H1 (cell line): Measurements from ENCODE around the gene INO80. TPM values are rescaled to one million over a fixed set of nuclear protein-coding genes. Genes with fewer than 3 reads are reported as not detected.

Experiments used
- CTCF ChIA-PET: fragments of 300-600 bp; sonication (Branson Sonifier 250); formaldehyde crosslinking; loops from one replicate; lab custom pipeline; 2021; ENCODE audit not compliant: partially characterized antibody; lab: Charles Lee
- POLR2A ChIA-PET: fragments of 300-600 bp; sonication (Branson Sonifier 250); formaldehyde crosslinking; loops from one replicate; lab custom pipeline; 2021; ENCODE audit warnings: inconsistent platforms; ENCODE audit not compliant: partially characterized antibody; lab: Charles Lee
- DNase-seq, 2 experiments: peaks; one replicate each; pipeline versions ENCODE4 v3.0.0 to v3.0.0-alpha.2; 2010 to 2022; ENCODE audit warnings: low spot score in 2 of 2, low read depth in 1 of 2, mixed read lengths in 1 of 2
- FAIRE-seq: peaks from 2 replicates; lab custom pipeline; 2011; peaks lifted over from hg19 to GRCh38; lab: Jason Lieb, UNC
- H2AFZ ChIP-seq: 2 replicates; pipeline ENCODE4 v1.8.1; 2012; ENCODE audit warnings: low read length, inconsistent platforms
- H2AK5ac ChIP-seq: 2 replicates; pipeline ENCODE4 v1.6.1; 2013; ENCODE audit warnings: low read depth, low read length
- H2BK120ac ChIP-seq: replicated peaks from 2 replicates; pipeline ENCODE3; 2013; ENCODE audit warnings: low read depth, low read length, inconsistent platforms
- H2BK12ac ChIP-seq: 2 replicates; pipeline ENCODE4 v1.6.1; 2013; ENCODE audit warnings: low read depth, low read length
- H2BK15ac ChIP-seq: 2 replicates; pipeline ENCODE4 v1.6.1; 2013; ENCODE audit warnings: low read length
- H2BK20ac ChIP-seq: 2 replicates; pipeline ENCODE4 v1.6.1; 2013; ENCODE audit warnings: low read length
- H2BK5ac ChIP-seq: 2 replicates; pipeline ENCODE4 v1.6.1; 2013; ENCODE audit warnings: low read depth, low read length
- H3K14ac ChIP-seq: 2 replicates; pipeline ENCODE4 v1.6.1; 2013; ENCODE audit warnings: inconsistent platforms; ENCODE audit not compliant: insufficient read length
- H3K18ac ChIP-seq: 2 replicates; pipeline ENCODE4 v1.6.1; 2013; ENCODE audit warnings: low read length; ENCODE audit errors: extremely low read depth
- H3K23ac ChIP-seq: 2 replicates; pipeline ENCODE4 v1.6.1; 2013; ENCODE audit warnings: inconsistent platforms; ENCODE audit not compliant: insufficient read length
- H3K23me2 ChIP-seq: 2 replicates; pipeline ENCODE4 v1.6.1; 2013; ENCODE audit warnings: low read depth, low read length
- H3K27ac ChIP-seq: 2 replicates; pipeline ENCODE4 v1.6.1; 2011; ENCODE audit warnings: low read depth, low read length, inconsistent platforms
- H3K27me3 ChIP-seq, 4 experiments: replicated peaks in 1 of 4; 1 replicate in 1 of 4; 2 replicates in 3 of 4; pipeline versions ENCODE4 v1.6.1 to v1.8.1; 2011 to 2013; ENCODE audit warnings: low read length in 3 of 4, mild to moderate bottlenecking in 3 of 4, inconsistent platforms in 2 of 4, mixed read lengths in 2 of 4, moderate library complexity in 1 of 4; ENCODE audit not compliant: control insufficient read depth in 3 of 4, insufficient read depth in 3 of 4; ENCODE audit errors: extremely low read depth in 1 of 4
- H3K36me3 ChIP-seq, 4 experiments: 2 replicates each; pipeline versions ENCODE4 v1.6.1 to v1.8.1; 2011 to 2013; ENCODE audit warnings: mild to moderate bottlenecking in 4 of 4, low read length in 3 of 4, moderate library complexity in 2 of 4, control low read depth in 1 of 4, inconsistent platforms in 1 of 4; ENCODE audit not compliant: insufficient read depth in 4 of 4, control insufficient read depth in 2 of 4
- H3K4ac ChIP-seq: replicated peaks from 2 replicates; pipeline ENCODE3; 2013; ENCODE audit warnings: low read length, low read depth, mixed read lengths, inconsistent platforms; ENCODE audit not compliant: insufficient read length
- H3K4me1 ChIP-seq, 4 experiments: replicated peaks in 1 of 4; 1 replicate in 1 of 4; 2 replicates in 3 of 4; pipeline versions ENCODE4 v1.6.1 to v1.8.1; 2011 to 2013; ENCODE audit warnings: low read length in 3 of 4, inconsistent platforms in 2 of 4, mixed read lengths in 1 of 4; ENCODE audit not compliant: insufficient read depth in 4 of 4, control insufficient read depth in 3 of 4
- H3K4me2 ChIP-seq, 2 experiments: 2 replicates each; pipeline versions ENCODE4 v1.6.1 to v1.8.1; 2011 to 2013; ENCODE audit warnings: low read depth in 2 of 2, low read length in 2 of 2, control low read depth in 1 of 2, inconsistent platforms in 1 of 2, mild to moderate bottlenecking in 1 of 2; ENCODE audit not compliant: insufficient read depth in 1 of 2
- H3K4me3 ChIP-seq, 4 experiments: fragments of 200-600, 300-600 bp in 1 of 4; sonication (generic), shearing (Covaris generic), sonication (Bioruptor Twin) in 1 of 4; 2 replicates each; pipeline versions ENCODE4 v1.5.1 to v1.8.1; 2011 to 2016; ENCODE audit warnings: low read length in 4 of 4, low read depth in 3 of 4, control low read depth in 2 of 4, inconsistent platforms in 2 of 4, mild to moderate bottlenecking in 2 of 4, mixed read lengths in 1 of 4, moderate library complexity in 1 of 4; ENCODE audit not compliant: insufficient read depth in 2 of 4; ENCODE audit errors: extremely low read depth in 1 of 4
- H3K56ac ChIP-seq: replicated peaks from 2 replicates; pipeline ENCODE3; 2013; ENCODE audit warnings: low read depth, mild to moderate bottlenecking, mixed read lengths, low read length, inconsistent platforms; ENCODE audit not compliant: insufficient read length
- H3K79me1 ChIP-seq: 2 replicates; pipeline ENCODE4 v1.6.1; 2013; ENCODE audit warnings: low read depth, low read length, control low read depth
- H3K79me2 ChIP-seq, 2 experiments: 2 replicates each; pipeline versions ENCODE4 v1.6.1 to v1.8.1; 2012 to 2013; ENCODE audit warnings: low read length in 2 of 2, mild to moderate bottlenecking in 2 of 2, inconsistent platforms in 1 of 2; ENCODE audit not compliant: insufficient read depth in 2 of 2, control insufficient read depth in 1 of 2
- H3K9ac ChIP-seq, 4 experiments: replicated peaks in 1 of 4; 1 replicate in 1 of 4; 2 replicates in 3 of 4; pipeline versions ENCODE4 v1.6.1 to v1.8.1; 2011 to 2013; ENCODE audit warnings: low read depth in 3 of 4, low read length in 3 of 4, control low read depth in 2 of 4, mild to moderate bottlenecking in 2 of 4, moderate library complexity in 2 of 4, inconsistent platforms in 1 of 4; ENCODE audit errors: extremely low read depth in 1 of 4
- H3K9me3 ChIP-seq, 2 experiments: 2 replicates each; pipeline versions ENCODE4 v1.6.1 to v1.8.1; 2012 to 2013; ENCODE audit warnings: mild to moderate bottlenecking in 2 of 2, moderate library complexity in 2 of 2, control low read depth in 1 of 2, inconsistent platforms in 1 of 2, low read depth in 1 of 2, low read length in 1 of 2, mixed read lengths in 1 of 2; ENCODE audit not compliant: insufficient read depth in 2 of 2
- H4K20me1 ChIP-seq, 2 experiments: replicated peaks in 1 of 2; 2 replicates each; pipeline versions ENCODE3 to v1.8.1; 2011 to 2013; ENCODE audit warnings: inconsistent platforms in 2 of 2, low read length in 2 of 2, mild to moderate bottlenecking in 1 of 2; ENCODE audit not compliant: insufficient read depth in 2 of 2, control insufficient read depth in 1 of 2
- H4K5ac ChIP-seq: 2 replicates; pipeline ENCODE4 v1.6.1; 2013; ENCODE audit warnings: low read length, low read depth, mixed read lengths, inconsistent platforms; ENCODE audit not compliant: insufficient read length
- H4K8ac ChIP-seq: 2 replicates; pipeline ENCODE4 v1.8.0; 2013; ENCODE audit warnings: mild to moderate bottlenecking, moderate library complexity, low read length, inconsistent platforms; ENCODE audit not compliant: insufficient read depth; ENCODE audit errors: extremely low read depth
- H4K91ac ChIP-seq: replicated peaks from 2 replicates; pipeline ENCODE3; 2013; ENCODE audit warnings: low read length, mixed read lengths, inconsistent platforms; ENCODE audit not compliant: insufficient read length
- CTBP2 ChIP-seq: IDR thresholded peaks from 2 replicates; pipeline ENCODE4 v1.7.0; 2011; ENCODE audit warnings: borderline replicate concordance, mild to moderate bottlenecking, moderate library complexity, mixed read lengths, low read length; ENCODE audit not compliant: insufficient read depth, insufficient read length
- FOSL1 ChIP-seq: IDR thresholded peaks from 2 replicates; pipeline ENCODE4 v1.6.1; 2011; ENCODE audit warnings: mild to moderate bottlenecking, low read depth, low read length, moderate library complexity; ENCODE audit not compliant: insufficient read depth
- JUND ChIP-seq: IDR thresholded peaks from 2 replicates; pipeline ENCODE4 v1.6.1; 2011; ENCODE audit warnings: mild to moderate bottlenecking, improper control_type of control experiment, low read length
- MAFK ChIP-seq: IDR thresholded peaks from 2 replicates; pipeline ENCODE4 v1.6.1; 2012; ENCODE audit warnings: low read depth, mild to moderate bottlenecking, improper control_type of control experiment, low read length
- RNF2 ChIP-seq: fragments of 200-900, 300-1000 bp; sonication (generic); IDR thresholded peaks from 2 replicates; pipeline ENCODE4 v1.7.1; 2016; ENCODE audit warnings: borderline replicate concordance, low read depth, mild to moderate bottlenecking, antibody characterized with exemption, low read length; ENCODE audit not compliant: poor library complexity, severe bottlenecking; ENCODE audit errors: missing control alignments
- SIRT6 ChIP-seq: IDR thresholded peaks from one replicate; pipeline ENCODE4 v1.7.1; 2012; ENCODE audit warnings: low read length, inconsistent platforms
- SUZ12 ChIP-seq: fragments of 200-600 bp; sonication (generic); IDR thresholded peaks from 2 replicates; pipeline ENCODE4 v1.6.1; 2012; ENCODE audit warnings: mild to moderate bottlenecking, inconsistent platforms, low read length, moderate library complexity, mixed read lengths
- WGBS, 2 experiments: shearing (Covaris generic) in 1 of 2; methylation state at CpG; one replicate each; pipeline versions ENCODE4 v1.1.6 to v1.1.7; 2013 to 2015; ENCODE audit warnings: low lambda C conversion rate in 2 of 2, mixed read lengths in 2 of 2, inconsistent platforms in 1 of 2, low coverage in 1 of 2, missing lambda C conversion rate in 1 of 2; ENCODE audit not compliant: insufficient replicate concordance in 2 of 2, insufficient coverage in 1 of 2, insufficient read length in 1 of 2; ENCODE audit errors: extremely low coverage in 1 of 2, missing lambda C conversion rate in 1 of 2; 5-methylcytosine and 5-hydroxymethylcytosine counted together
- polyA plus RNA-seq, 7 experiments: library from polyadenylated mRNA; depleted of rRNA in 3 of 7; stranded (reverse) in 5 of 7; unstranded in 2 of 7; fragments of >200 nt in 5 of 7; fragments of 200-250 nt in 2 of 7; gene quantifications; 1 replicate in 5 of 7; 2 replicates in 1 of 7; 4 replicates in 1 of 7; pipeline versions ENCODE4 v1.2.1 to v1.2.3, GENCODE V29; 2011 to 2013; ENCODE audit warnings: missing spikeins in 2 of 7, mixed read lengths in 2 of 7
- total RNA-seq: library from RNA; stranded (reverse); fragmentation: NEBNext Ultra II Directional; extraction: Animal tissue kit (Norgen Biotek cat#: 25700); gene quantifications from 2 replicates; pipeline ENCODE4 v1.2.1, GENCODE V29; 2021
- TF ChIP-seq, protein P1 (sequence below): IDR thresholded peaks from 2 replicates; pipeline ENCODE4 v1.6.1; 2011; ENCODE audit warnings: low read length, improper control_type of control experiment
- TF ChIP-seq, protein P2 (sequence below): IDR thresholded peaks from 2 replicates; pipeline ENCODE4 v1.6.1; 2012; ENCODE audit warnings: low read length, inconsistent platforms

INO80 gene
- total and polyA plus RNA-seq, 2 of the 8 experiments (the other 6 are each of a cell fraction or from before 2014, with no cell fraction given) = 4.3 to 24.5 TPM

DNA sequence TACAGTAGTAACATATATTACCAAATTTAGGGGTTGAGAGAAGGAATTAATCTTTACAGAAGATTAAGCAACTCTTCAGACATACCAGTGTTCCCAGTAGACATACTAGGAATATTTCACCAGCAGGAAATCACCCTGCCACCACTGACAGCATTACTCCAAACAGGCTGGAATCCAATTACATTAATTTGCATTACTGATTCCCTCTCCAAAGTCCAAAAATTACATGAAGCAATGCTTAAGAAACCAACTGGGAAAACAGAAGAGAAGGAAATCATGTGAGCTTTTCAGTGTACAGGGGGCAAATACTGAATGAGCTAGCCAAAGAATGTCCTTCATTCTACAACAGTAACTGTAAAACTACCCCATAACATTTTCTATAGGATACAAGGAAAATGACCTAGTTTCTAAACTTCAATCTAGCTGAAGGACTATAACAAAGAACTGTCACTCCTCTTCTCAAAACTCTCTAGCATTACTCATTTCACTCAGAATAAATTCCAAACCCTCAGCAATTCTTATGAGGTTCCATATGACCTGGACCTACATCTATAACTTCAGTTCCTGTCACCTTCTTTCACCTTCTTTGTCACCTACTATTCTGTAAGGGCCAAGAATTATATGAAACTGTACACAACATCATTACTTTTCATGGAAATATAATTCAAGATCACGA, 72.7 kb downstream of the INO80 start:
- H4K8ac ChIP-seq = no peak overlapping the region
- H2AFZ ChIP-seq = no peak overlapping the region
- H3K18ac ChIP-seq = no peak overlapping the region
- no peak overlapping the region for H4K91ac ChIP-seq
- no peak overlapping the region for H3K56ac ChIP-seq
- H3K9ac ChIP-seq = no peak overlapping the region
- no peak overlapping the region for H3K23ac ChIP-seq
- H3K36me3 ChIP-seq = peaks cover 2 to 70% (median 35%) of the 10 kb centered on the region in 4 experiments
- no peaks in the 10 kb centered on the region for H3K4me1 ChIP-seq
- H3K4me2 ChIP-seq = no peak overlapping the region
- H3K9me3 ChIP-seq = no peaks in the 10 kb centered on the region; a peak in 1 of 4 replicates
- POLR2A ChIA-PET = no interaction called here
- H2BK120ac ChIP-seq = no peak overlapping the region
- H2BK12ac ChIP-seq = no peak overlapping the region
- CTCF ChIA-PET = interaction anchor here (1.2 kb wide), 1 partner anchor 138 kb away, joined by 3 read pairs; no protein-coding TSS in a partner anchor
- no peak overlapping the region for H3K14ac ChIP-seq
- DNase-seq = no peak
- H2AK5ac ChIP-seq = no peak overlapping the region
- no peak overlapping the region for H3K4me3 ChIP-seq
- H3K23me2 ChIP-seq = no peaks in the 10 kb centered on the region
- H3K27me3 ChIP-seq = no peaks in the 10 kb centered on the region
- no peak overlapping the region for H2BK5ac ChIP-seq
- no peaks in the 10 kb centered on the region for H3K79me2 ChIP-seq
- no peaks in the 10 kb centered on the region; the same call in 1 of the 2 replicates for H3K79me1 ChIP-seq
- no peak overlapping the region for H3K27ac ChIP-seq
- H4K5ac ChIP-seq = no peak overlapping the region
- WGBS, 2 experiments = 89% methylated on average over 1 of the region's 1 CpG; no CpG with 5 or more reads in 1 of the 2 experiments
- H2BK20ac ChIP-seq = no peak overlapping the region
- no peak for FAIRE-seq
- no peak overlapping the region for H3K4ac ChIP-seq
- peaks cover 0 to 5% of the 10 kb centered on the region in 2 experiments for H4K20me1 ChIP-seq
- H2BK15ac ChIP-seq = no peak overlapping the region
- no peak for TF ChIP-seq SUZ12
- no peak for TF ChIP-seq SIRT6
- TF ChIP-seq, protein P1, sequence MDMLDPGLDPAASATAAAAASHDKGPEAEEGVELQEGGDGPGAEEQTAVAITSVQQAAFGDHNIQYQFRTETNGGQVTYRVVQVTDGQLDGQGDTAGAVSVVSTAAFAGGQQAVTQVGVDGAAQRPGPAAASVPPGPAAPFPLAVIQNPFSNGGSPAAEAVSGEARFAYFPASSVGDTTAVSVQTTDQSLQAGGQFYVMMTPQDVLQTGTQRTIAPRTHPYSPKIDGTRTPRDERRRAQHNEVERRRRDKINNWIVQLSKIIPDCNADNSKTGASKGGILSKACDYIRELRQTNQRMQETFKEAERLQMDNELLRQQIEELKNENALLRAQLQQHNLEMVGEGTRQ = no peak
- no peak for TF ChIP-seq MAFK
- TF ChIP-seq JUND = no peak
- TF ChIP-seq, protein P2, sequence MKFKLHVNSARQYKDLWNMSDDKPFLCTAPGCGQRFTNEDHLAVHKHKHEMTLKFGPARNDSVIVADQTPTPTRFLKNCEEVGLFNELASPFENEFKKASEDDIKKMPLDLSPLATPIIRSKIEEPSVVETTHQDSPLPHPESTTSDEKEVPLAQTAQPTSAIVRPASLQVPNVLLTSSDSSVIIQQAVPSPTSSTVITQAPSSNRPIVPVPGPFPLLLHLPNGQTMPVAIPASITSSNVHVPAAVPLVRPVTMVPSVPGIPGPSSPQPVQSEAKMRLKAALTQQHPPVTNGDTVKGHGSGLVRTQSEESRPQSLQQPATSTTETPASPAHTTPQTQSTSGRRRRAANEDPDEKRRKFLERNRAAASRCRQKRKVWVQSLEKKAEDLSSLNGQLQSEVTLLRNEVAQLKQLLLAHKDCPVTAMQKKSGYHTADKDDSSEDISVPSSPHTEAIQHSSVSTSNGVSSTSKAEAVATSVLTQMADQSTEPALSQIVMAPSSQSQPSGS = no peak
- TF ChIP-seq FOSL1 = no peak
- TF ChIP-seq CTBP2 = no peak
- no peak for TF ChIP-seq RNF2
